A549 (cell line): Measurements from ENCODE around the gene MYPOP. TPM values are rescaled to one million over a fixed set of nuclear protein-coding genes. Genes with fewer than 3 reads are reported as not detected.

Experiments used
- CBX2 ChIP-seq: fragments of 200-600 bp; sonication (generic); IDR thresholded peaks from 2 replicates; pipeline ENCODE4 v1.6.1; 2016; ENCODE audit warnings: low read depth, mild to moderate bottlenecking, borderline replicate concordance
- CBX8 ChIP-seq: fragments of 200-600 bp; sonication (generic); IDR thresholded peaks from 2 replicates; pipeline ENCODE4 v1.6.1; 2016
- CHD2 ChIP-seq: fragments of 150-350 bp; IDR thresholded peaks from 2 replicates; pipeline ENCODE4 v1.6.1; 2014; ENCODE audit warnings: low read length; ENCODE audit not compliant: partially characterized antibody
- CHD4 ChIP-seq: fragments of 200-600 bp; sonication (generic); IDR thresholded peaks from 2 replicates; pipeline ENCODE4 v1.6.1; 2016; ENCODE audit warnings: antibody characterized with exemption, mild to moderate bottlenecking, borderline replicate concordance
- E2F6 ChIP-seq: IDR thresholded peaks from 2 replicates; pipeline ENCODE4 v1.6.1; 2012; ENCODE audit warnings: low read depth, borderline replicate concordance
- EHF ChIP-seq: fragments of 250-450 bp; sonication (Bioruptor Pico); IDR thresholded peaks from 2 replicates; pipeline ENCODE4 v1.5.0; 2020; ENCODE audit warnings: mild to moderate bottlenecking
- EP300 ChIP-seq, 2 experiments: fragments of >200 bp; sonication (Bioruptor Twin); formaldehyde crosslinking; IDR thresholded peaks; 2 replicates in 1 of 2; 3 replicates in 1 of 2; pipeline ENCODE4 v1.6.1; 2016 to 2017
- FOSB ChIP-seq: fragments of 250-450 bp; sonication (Bioruptor Pico); IDR thresholded peaks from 2 replicates; pipeline ENCODE4 v1.5.0; 2020; ENCODE audit warnings: mild to moderate bottlenecking, moderate library complexity
- FOSL2 ChIP-seq, 2 experiments: fragments of 450-650 bp in 1 of 2; fragments of >200 bp in 1 of 2; sonication (Bioruptor Twin) in 1 of 2; formaldehyde crosslinking; IDR thresholded peaks; 2 replicates each; pipeline versions ENCODE4 v1.5.0 to v1.6.1; 2016 to 2020; ENCODE audit warnings: mild to moderate bottlenecking in 1 of 2, moderate library complexity in 1 of 2
- FOXS1 ChIP-seq: fragments of 250-450 bp; sonication (Bioruptor Pico); IDR thresholded peaks from 2 replicates; pipeline ENCODE4 v1.5.0; 2020; ENCODE audit warnings: mild to moderate bottlenecking, moderate library complexity
- GATA3 ChIP-seq: IDR thresholded peaks from 2 replicates; pipeline ENCODE4 v1.6.1; 2012; ENCODE audit warnings: borderline replicate concordance
- HMGXB4 ChIP-seq: fragments of 250-450 bp; sonication (Bioruptor Pico); IDR thresholded peaks from 2 replicates; pipeline ENCODE4 v1.5.0; 2021; ENCODE audit warnings: mild to moderate bottlenecking, moderate library complexity, borderline replicate concordance
- HOXA7 ChIP-seq: fragments of 250-450 bp; sonication (Bioruptor Pico); IDR thresholded peaks from 2 replicates; pipeline ENCODE4 v1.5.0; 2020; ENCODE audit warnings: mild to moderate bottlenecking, moderate library complexity
- HOXB5 ChIP-seq: fragments of 250-450 bp; sonication (Bioruptor Pico); IDR thresholded peaks from 2 replicates; pipeline ENCODE4 v1.5.0; 2020; ENCODE audit warnings: mild to moderate bottlenecking, moderate library complexity
- JUN ChIP-seq, 2 experiments: fragments of >200 bp; sonication (Bioruptor Twin); formaldehyde crosslinking; IDR thresholded peaks; 2 replicates in 1 of 2; 3 replicates in 1 of 2; pipeline ENCODE4 v1.6.1; 2016 to 2017
- JUNB ChIP-seq: fragments of >200 bp; sonication (Bioruptor Twin); formaldehyde crosslinking; IDR thresholded peaks from 2 replicates; pipeline ENCODE4 v1.6.1; 2016
- KDM5A ChIP-seq: fragments of 200-600 bp; sonication (generic); IDR thresholded peaks from 2 replicates; pipeline ENCODE4 v1.6.1; 2016; ENCODE audit warnings: antibody characterized with exemption, mild to moderate bottlenecking
- MAZ ChIP-seq: fragments of 150-350 bp; IDR thresholded peaks from 2 replicates; pipeline ENCODE4 v1.6.1; 2014; ENCODE audit warnings: antibody characterized with exemption, low read depth, low read length, borderline replicate concordance
- NFE2L2 ChIP-seq: fragments of 150-350 bp; conservative IDR thresholded peaks from 2 replicates; pipeline ENCODE4 v1.6.1; 2014; ENCODE audit warnings: low read length
- NPAS2 ChIP-seq: fragments of 250-450 bp; sonication (Bioruptor Pico); IDR thresholded peaks from 2 replicates; pipeline ENCODE4 v1.8.0; 2022; ENCODE audit warnings: mild to moderate bottlenecking, moderate library complexity, borderline replicate concordance
- REST ChIP-seq: fragments of 200-600 bp; sonication (generic); IDR thresholded peaks from 2 replicates; pipeline ENCODE4 v1.6.1; 2016; ENCODE audit warnings: antibody characterized with exemption, mild to moderate bottlenecking, moderate library complexity
- SMC3 ChIP-seq: fragments of >200 bp; sonication (Bioruptor Twin); formaldehyde crosslinking; IDR thresholded peaks from 3 replicates; pipeline ENCODE4 v1.6.1; 2018; ENCODE audit warnings: inconsistent platforms
- SREBF2 ChIP-seq: fragments of 450-650 bp; IDR thresholded peaks from 2 replicates; pipeline ENCODE4 v1.6.1; 2014; ENCODE audit warnings: mild to moderate bottlenecking, moderate library complexity
- TP53 ChIP-seq: fragments of 250-450 bp; sonication (Bioruptor Pico); IDR thresholded peaks from 2 replicates; pipeline ENCODE4 v1.5.0; 2021; ENCODE audit warnings: mild to moderate bottlenecking, moderate library complexity
- ZFP36 ChIP-seq: fragments of 450-650 bp; IDR thresholded peaks from 2 replicates; pipeline ENCODE4 v1.6.1; 2014; ENCODE audit warnings: borderline replicate concordance; ENCODE audit not compliant: partially characterized antibody
- ZNF302 ChIP-seq: fragments of 250-450 bp; sonication (Bioruptor Pico); IDR thresholded peaks from 2 replicates; pipeline ENCODE4 v1.9.0; 2021; ENCODE audit warnings: inconsistent platforms, mild to moderate bottlenecking, moderate library complexity
- ZSCAN20 ChIP-seq: fragments of 250-450 bp; sonication (Bioruptor Pico); IDR thresholded peaks from 2 replicates; pipeline ENCODE4 v1.8.0; 2022; ENCODE audit warnings: mild to moderate bottlenecking, moderate library complexity
- polyA plus RNA-seq, 4 experiments: library from polyadenylated mRNA; depleted of rRNA in 3 of 4; stranded (reverse); fragments of >200 nt; fragmentation: RNase III in 1 of 4; extraction: RNeasy Plus Mini Kit Qiagen cat#74134 plus additional on column Dnase treatment in 1 of 4; gene quantifications; 2 replicates in 3 of 4; 3 replicates in 1 of 4; pipeline ENCODE4 v1.2.3, GENCODE V29; 2011 to 2017
- TF ChIP-seq, protein P1 (sequence below): fragments of >200 bp; sonication (Bioruptor Twin); formaldehyde crosslinking; IDR thresholded peaks from 3 replicates; pipeline ENCODE4 v1.6.1; 2016

The MYPOP gene
- polyA plus RNA-seq, 2 of the 4 experiments (the other 2 are of a cell fraction): 2.1 to 10.5 TPM

DNA sequence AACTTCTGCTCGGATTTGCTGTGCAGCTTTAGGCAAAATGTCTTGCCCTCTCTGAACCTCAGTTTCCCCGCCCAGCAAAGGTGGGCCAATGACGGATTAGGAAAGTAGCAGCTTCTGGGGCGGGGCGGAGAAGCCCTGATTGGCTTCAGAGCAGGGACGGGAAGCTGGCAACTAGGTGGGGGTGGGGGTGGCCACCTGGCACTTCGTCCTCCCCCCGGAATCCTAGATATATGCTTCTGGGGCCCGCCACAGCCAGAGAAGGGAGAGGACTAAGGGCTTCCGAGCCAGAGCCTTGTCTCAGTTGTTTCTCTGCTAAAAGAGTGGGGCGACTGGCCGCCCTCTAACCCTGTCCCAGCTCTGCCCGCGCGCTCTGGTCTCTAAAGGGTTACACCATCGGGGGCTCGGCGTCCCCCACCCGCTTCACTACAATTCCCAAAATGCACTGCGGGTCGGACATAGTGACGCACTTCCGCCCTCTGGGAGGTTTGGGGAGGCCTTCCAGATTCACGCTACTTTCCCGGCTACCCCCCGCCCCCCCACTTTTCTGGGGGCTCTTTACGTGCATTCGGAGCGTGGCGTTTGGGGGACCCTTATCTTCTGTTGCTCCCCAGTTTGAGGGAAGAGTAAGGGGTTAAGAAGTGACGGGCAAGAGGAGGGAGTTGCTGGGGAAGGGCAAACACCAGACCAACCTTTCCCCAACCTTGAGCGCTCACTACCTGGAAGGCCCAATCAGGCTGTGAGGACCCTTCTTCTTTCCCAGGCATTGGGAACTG lies 15.8 kb downstream of the MYPOP start (continued):
- TF ChIP-seq FOSB (no peak), FOXS1 (no peak), CBX2 (no peak), JUNB (no peak), EP300 (IDR thresholded peaks at IDR 0.05) (no peak), EHF (CRISPR knock-in tag) (no peak), GATA3 (peak; percentile 13; the same call in 1 of the 2 replicates), FOSL2 (IDR thresholded peaks at IDR 0.05) (no peak), FOSL2 (CRISPR knock-in tag; IDR thresholded peaks at IDR 0.05) (no peak; the same call in 1 of the 2 replicates), NPAS2 (CRISPR knock-in tag) (no peak), CHD4 (no peak), E2F6 (no peak), JUN (IDR thresholded peaks at IDR 0.05) (peak; percentile 55 to 71; a peak in 2 of 5 replicates), CHD2 (no peak), KDM5A (no peak), NFE2L2 (no peak), MAZ (peak; percentile 49), ZSCAN20 (CRISPR knock-in tag) (no peak), SREBF2 (no peak), CBX8 (no peak), SMC3 (no peak), ZFP36 (peak; percentile 100), TP53 (CRISPR knock-in tag) (no peak), REST (no peak), HOXB5 (CRISPR knock-in tag) (no peak), HOXA7 (CRISPR knock-in tag) (no peak), ZNF302 (CRISPR knock-in tag) (no peak), HMGXB4 (CRISPR knock-in tag) (no peak)
- TF ChIP-seq, protein P1, sequence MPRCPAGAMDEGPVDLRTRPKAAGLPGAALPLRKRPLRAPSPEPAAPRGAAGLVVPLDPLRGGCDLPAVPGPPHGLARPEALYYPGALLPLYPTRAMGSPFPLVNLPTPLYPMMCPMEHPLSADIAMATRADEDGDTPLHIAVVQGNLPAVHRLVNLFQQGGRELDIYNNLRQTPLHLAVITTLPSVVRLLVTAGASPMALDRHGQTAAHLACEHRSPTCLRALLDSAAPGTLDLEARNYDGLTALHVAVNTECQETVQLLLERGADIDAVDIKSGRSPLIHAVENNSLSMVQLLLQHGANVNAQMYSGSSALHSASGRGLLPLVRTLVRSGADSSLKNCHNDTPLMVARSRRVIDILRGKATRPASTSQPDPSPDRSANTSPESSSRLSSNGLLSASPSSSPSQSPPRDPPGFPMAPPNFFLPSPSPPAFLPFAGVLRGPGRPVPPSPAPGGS: peak; percentile 54
